ENCODE measurements around the gene AOX1. TPM values are rescaled to one million over a fixed set of nuclear protein-coding genes. Genes with fewer than 3 reads are reported as not detected.

AOX1 gene
- total RNA-seq, 3 donors from 2014 or later: 1.9 to 33.9 (median 17.8) TPM

DNA sequence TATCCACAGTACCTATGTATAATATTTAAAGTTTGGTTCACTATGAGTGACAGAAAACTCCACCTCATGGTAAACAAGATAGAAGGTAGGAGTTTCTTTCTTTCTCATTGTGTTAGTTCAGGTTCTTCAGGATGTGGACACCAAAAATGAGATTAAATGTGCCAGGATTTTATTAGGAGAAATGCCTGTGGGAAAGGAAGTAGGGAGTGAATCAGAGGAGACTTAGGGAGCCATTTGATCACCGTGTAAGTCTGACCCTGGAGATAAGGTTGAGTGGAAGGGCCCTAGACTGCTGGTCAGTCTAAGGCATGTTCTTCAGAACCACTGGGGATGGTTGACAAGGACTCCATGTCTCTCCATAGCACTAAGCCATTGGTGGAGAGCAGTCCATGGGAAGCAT is 8.1 kb downstream of the AOX1 start:
- Histone ChIP-seq H3K4me3 (no peak overlapping the region), H3K36me3 (ENCODE audit: low read depth) (no peaks in the 10 kb centered on the region), H3K4me1 (ENCODE audit: low read depth) (no peaks in the 10 kb centered on the region), H3K9me3 (no peaks in the 10 kb centered on the region)
- ATAC-seq (no peak), DNase-seq (no peak)
- TF ChIP-seq, protein P1, sequence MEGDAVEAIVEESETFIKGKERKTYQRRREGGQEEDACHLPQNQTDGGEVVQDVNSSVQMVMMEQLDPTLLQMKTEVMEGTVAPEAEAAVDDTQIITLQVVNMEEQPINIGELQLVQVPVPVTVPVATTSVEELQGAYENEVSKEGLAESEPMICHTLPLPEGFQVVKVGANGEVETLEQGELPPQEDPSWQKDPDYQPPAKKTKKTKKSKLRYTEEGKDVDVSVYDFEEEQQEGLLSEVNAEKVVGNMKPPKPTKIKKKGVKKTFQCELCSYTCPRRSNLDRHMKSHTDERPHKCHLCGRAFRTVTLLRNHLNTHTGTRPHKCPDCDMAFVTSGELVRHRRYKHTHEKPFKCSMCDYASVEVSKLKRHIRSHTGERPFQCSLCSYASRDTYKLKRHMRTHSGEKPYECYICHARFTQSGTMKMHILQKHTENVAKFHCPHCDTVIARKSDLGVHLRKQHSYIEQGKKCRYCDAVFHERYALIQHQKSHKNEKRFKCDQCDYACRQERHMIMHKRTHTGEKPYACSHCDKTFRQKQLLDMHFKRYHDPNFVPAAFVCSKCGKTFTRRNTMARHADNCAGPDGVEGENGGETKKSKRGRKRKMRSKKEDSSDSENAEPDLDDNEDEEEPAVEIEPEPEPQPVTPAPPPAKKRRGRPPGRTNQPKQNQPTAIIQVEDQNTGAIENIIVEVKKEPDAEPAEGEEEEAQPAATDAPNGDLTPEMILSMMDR (IDR thresholded peaks at IDR 0.05): no peak
- intact Hi-C loops (cut with DNase I, micrococcal nuclease): no loop called here

DNA sequence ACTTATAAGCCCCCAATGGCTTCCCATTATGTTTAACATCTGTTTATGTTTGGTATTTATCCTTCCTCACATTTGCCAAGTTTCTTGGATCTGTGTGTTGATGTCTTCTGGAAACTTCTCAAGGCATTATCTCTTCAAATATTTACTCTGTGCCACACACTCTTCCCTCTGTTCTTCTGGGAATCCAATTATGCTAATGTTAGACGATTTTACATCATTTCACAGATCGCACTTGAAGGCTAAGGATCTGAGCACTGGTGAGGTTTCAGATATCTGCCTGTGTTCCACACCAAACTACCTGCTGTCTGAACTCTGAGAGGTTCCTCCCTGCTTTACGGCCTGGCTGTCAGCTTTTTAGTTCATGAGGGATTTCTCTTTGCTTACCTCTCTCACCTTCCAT is 10.1 kb downstream of the AOX1 start:
- no peak overlapping the region for H3K4me3 ChIP-seq
- no peaks in the 10 kb centered on the region for H3K4me1 ChIP-seq (ENCODE audit: low read depth)
- no peaks in the 10 kb centered on the region for H3K9me3 ChIP-seq
- DNase-seq: no peak
- TF ChIP-seq, protein P1 (IDR thresholded peaks at IDR 0.05): no peak
- no peaks in the 10 kb centered on the region for H3K36me3 ChIP-seq (ENCODE audit: low read depth)
- intact Hi-C loops (cut with DNase I, micrococcal nuclease): no loop called here
- ATAC-seq: no peak

DNA sequence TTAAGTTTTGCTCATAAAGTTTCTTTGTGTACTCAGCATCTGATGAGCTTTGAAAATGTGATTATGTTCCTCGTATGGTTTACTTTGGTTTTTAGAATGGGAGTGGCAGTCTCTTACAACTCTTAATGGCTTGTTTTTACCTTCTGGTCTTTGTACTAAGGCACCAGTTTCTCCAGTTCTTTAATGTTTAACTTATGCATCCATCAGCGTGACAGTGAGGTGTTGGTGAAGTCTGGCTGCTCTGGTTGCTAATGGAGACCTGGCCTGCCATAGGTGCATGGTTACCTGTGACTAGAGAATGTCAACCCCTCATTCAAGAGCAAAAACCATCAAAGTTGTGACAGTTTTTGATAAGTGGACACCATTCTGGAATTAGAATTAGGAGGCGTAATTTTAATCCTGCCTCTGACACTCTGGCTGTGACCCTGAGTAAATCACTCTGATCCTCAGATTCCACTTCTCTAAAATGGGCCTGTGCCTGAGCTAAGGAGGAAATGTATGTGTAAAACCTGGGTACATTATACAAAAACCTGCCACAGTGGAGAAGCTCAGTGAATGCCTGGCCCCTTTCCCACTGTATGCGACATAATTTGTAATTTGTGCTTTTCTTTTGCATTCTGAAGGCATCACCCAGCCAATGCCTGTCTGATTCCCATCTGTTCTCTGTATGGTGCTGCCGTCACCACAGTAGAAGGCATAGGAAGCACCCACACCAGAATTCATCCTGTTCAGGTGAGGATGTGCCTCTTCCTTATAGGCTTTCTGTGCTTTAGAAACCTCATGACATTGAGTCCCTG is 11.2 kb downstream of the AOX1 start:
- TF ChIP-seq, protein P1 (IDR thresholded peaks at IDR 0.05): no peak
- H3K4me3 ChIP-seq: no peak overlapping the region
- H3K36me3 ChIP-seq (ENCODE audit: low read depth): no peaks in the 10 kb centered on the region
- DNase-seq (peak in 2 of 3 donors; percentile 26 to 63), ATAC-seq (peak; percentile 95)
- no peaks in the 10 kb centered on the region for H3K4me1 ChIP-seq (ENCODE audit: low read depth)
- intact Hi-C loops (cut with DNase I, micrococcal nuclease): no loop called here
- H3K9me3 ChIP-seq: no peaks in the 10 kb centered on the region

DNA sequence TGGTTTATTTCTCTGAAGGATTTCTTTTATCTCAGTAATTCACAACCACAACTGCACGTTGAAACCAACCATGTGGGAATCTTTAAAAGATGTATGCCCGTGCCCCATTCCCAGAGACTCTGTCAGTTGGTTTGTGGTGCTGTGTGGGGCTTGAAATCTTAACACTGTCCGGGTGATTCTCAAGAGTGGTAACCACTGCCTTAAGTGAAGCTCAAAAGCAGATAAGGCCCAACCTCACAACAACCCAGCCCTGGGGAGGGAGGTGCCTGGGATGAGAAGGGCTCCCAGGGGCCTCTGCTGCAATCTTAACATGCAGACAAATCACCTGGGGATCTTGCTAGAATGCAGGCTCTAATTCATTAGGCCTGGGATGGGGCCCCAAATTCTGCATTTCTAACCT is 13.4 kb downstream of the AOX1 start:
- no peaks in the 10 kb centered on the region for H3K4me1 ChIP-seq (ENCODE audit: low read depth)
- ATAC-seq: no peak
- H3K9me3 ChIP-seq: no peaks in the 10 kb centered on the region
- no peaks in the 10 kb centered on the region for H3K36me3 ChIP-seq (ENCODE audit: low read depth)
- DNase-seq: no peak
- TF ChIP-seq, protein P1 (IDR thresholded peaks at IDR 0.05): no peak
- intact Hi-C loops (cut with DNase I, micrococcal nuclease): no loop called here
- H3K4me3 ChIP-seq: no peak overlapping the region

DNA sequence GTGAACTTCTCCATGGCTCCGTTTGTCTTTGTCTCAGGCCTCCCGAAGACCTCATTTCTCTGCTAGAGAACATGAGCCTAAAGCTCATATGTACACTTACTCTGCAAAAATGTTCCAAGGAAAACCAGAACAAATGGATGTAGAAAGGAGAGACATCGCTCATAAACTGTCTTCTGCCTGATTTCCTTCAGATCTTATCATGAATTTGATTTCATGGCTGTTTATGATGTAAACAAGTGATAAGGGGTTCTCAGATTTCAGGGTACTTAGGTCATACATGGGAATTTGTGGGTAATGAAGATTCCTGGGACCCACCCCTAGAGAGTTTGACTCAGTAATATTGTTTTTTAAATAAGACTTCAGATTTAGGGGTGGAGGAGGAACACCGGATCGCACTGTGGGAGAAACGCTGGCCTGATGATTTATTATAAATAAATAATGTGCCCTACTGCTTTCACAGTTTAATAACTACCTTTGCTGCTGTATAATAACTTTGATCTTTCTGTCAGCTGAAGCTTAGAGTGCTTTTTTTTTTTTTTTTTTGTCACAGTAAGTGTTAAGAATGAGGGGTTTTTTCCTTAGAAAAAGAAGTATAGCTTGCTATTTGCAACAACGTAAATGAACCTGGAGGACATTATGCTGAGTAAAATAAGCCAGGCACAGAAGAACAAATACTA is 14.9 kb downstream of the AOX1 start:
- Histone ChIP-seq H3K9me3 (no peaks in the 10 kb centered on the region), H3K4me1 (ENCODE audit: low read depth) (no peaks in the 10 kb centered on the region), H3K36me3 (ENCODE audit: low read depth) (no peaks in the 10 kb centered on the region), H3K4me3 (no peak overlapping the region)
- TF ChIP-seq, protein P1 (IDR thresholded peaks at IDR 0.05): no peak
- ATAC-seq (no peak), DNase-seq (no peak)
- intact Hi-C loops (cut with DNase I, micrococcal nuclease): no loop called here

Data from mucosa of descending colon (tissue), 3 donors.